HG03571 (cell line): Measurements from ENCODE around the gene RNF25.

ENCODE experiments used
- ATAC-seq: cut with Tn5 transposase; IDR thresholded peaks from one replicate; pipeline ENCODE4 v1.9.1; 2021; ENCODE audit not compliant: unreplicated experiment

The RNF25 gene, protein sequence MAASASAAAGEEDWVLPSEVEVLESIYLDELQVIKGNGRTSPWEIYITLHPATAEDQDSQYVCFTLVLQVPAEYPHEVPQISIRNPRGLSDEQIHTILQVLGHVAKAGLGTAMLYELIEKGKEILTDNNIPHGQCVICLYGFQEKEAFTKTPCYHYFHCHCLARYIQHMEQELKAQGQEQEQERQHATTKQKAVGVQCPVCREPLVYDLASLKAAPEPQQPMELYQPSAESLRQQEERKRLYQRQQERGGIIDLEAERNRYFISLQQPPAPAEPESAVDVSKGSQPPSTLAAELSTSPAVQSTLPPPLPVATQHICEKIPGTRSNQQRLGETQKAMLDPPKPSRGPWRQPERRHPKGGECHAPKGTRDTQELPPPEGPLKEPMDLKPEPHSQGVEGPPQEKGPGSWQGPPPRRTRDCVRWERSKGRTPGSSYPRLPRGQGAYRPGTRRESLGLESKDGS

DNA sequence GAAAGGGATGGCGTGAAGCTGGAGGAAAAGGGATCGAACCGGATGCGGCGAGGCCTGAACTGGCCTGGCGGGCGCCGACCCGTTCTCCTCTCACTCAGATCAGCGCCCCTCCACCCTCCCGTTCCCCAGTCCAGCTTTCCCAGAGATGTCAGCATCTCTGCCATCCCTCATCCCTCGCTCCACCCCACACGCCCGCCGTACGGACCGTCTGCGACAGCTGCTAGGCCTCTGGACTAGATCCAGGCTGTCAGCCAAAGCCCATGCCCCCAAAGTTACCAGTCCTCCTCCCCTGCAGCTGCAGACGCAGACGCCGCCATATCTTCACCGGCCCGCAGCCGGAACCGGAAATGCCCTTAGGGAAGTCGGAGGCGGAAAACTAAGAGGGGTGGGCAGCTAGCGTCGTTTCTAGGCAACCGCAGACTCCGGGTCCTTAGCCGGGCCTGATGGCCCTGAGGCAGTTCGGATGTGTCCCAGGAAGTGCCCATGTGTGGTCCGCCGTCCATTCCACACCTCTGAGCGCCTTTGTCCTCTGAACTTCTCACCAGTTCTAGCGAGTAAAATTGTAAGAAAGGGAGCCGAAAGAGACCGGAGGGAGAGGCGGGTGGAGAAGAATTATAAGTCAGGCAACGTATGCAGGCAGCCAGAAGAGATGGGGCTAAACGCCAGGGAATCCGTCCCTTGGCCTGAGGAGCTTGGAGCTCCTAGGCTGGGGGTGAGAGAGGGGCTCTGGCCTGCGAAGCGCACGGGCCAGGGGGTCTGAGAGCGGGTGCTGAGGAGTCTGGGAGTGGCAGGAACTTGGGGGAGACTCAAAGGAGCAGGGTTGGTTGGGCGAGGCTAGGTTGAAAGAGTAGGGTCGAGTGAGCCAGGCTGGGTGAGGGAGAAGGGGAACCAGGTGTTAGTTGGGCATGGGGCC is at the start of gene RNF25, which contains the start of gene STK36:
Gene RNF25, minus strand, starts transcription at position 349 of the 913 bp plus-strand sequence. Its CDS starts 32 bp downstream, at position 317.
Gene STK36, plus strand, starts transcription at position 433 of the 913 bp plus-strand sequence. CDS start 744 bp downstream, outside the sequence.
- peak; percentile 94 for ATAC-seq

DNA sequence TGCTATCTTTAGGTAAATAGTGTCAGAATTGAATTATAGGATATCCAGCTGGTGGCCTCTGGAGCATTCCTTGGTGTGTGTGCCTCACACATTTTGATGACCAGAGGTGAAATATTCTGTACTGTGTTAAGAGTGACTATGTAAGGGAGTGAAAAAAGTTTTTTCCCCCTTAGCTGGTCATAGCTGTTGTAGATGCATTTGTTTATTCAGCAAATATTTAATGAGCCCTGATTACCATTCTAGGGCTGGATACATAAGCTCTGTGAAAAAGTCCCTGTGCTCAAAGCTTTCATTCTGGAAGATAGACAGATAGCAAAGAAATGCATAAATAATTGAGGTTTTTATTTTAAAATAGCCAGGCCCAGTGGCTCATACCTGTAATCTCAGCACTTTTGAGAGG is 49.7 kb upstream of the RNF25 start:
- no peak for ATAC-seq

- ATAC-seq = no peak
Observed at GRCh38 chr2:218720048-218721041, 48.5 kb upstream of the RNF25 start.

- no peak for ATAC-seq
Observed at GRCh38 chr2:218719457-218719856, 47.7 kb upstream of the RNF25 start.

GRCh38 chr2:218718058-218718457 is 46.3 kb upstream of the RNF25 start:
- ATAC-seq = no peak

GRCh38 chr2:218717262-218717661 is 45.5 kb upstream of the RNF25 start:
- ATAC-seq = no peak

DNA sequence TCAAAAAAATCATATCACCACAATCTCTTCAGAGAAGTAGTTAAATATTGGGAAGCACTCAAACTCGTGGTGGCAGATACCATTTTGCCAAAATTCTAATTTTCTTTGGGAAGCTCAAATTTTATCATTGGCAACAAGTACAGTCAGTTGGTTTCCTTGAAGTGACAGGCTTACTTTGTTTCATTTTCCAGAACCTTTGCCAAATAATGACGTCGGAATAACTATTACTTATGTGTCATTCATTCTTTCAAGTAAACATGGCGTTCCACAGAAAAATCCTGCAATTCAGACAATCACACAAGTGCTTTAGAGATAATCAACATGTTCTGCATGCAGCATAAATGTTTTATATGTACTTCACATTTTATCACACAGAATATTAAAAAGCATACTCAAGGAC is 44.3 kb upstream of the RNF25 start:
- ATAC-seq = no peak

DNA sequence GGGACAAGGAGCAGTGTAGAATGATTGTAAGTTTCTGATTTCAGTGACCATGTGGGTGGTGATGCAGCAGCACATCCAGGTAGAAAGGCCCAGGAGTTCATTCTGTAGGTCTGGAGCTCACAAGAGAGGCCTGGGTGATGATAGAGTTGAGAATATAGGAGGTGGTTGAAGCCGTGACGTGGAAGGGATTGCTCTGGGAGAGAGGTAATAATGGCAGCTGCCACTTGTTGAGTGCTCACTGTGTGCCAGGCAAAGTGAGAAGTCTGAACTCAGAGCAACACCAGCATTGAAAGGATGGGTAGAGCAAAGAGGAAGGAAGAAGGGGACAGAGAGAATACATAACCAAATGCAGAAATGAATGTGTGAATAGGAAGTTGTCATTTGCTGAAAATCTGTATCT is 42.1 kb upstream of the RNF25 start:
- no peak for ATAC-seq

DNA sequence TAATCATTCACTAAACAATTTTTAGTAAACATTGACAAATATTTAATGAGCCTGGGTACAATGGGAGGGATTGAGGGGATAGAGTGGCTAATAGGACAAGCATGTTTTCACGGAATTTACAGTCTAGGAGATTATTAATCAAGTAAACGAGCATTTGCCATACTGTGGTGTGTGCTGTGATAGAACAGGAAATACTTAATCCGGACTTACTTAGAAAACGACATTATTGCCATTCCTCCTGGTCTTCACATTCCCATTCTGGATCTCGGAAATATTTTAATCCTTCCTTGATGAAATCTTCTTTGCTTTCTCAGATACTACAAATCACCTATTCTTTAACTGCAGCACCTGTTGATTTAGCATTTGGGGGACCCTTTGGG is 39.7 kb upstream of the RNF25 start:
- no peak for ATAC-seq

DNA sequence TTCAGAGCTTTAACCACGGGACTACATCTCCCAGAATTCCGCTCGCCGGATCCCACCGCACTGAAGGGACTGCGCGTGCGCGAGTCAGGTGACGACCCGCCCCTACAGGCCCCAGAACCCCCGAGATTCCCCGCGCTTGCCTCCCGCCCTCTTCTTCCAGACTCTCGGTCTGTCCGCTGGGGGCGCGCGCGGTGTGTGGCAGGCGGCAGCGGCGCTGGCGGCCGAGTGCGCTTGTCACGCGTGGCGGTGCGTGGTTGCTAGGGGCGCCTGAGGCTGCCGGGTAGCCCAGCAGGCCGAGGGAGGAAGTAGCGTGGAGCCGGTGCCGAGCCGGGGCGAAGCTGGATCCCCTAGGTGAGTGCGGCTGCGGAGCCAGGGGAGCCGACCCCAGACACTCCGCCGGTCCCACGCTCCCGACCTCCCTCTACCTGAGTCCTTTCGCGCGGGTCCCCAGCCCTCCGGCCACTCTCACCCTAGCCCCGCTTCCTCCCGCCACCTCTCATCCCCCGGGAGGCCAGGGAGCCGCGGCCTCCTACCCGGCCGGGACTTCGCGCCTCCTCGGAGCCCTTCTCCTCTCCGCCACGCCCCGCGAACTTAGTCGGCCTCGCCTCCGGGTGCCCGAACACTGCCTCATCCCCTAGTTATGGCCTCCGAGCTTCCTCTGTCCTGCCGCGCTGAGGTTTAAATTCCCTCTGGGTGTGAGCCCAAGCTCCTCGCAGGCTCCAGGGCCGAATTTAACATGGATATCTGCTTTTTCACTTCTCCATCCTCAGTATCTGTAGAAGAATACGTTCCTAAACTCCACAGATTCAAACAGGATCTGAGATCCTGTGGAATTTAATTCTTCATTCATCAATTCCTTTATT is 39.1 kb upstream of the RNF25 start, which contains the start of gene TTLL4:
Gene TTLL4, plus strand, starts transcription at position 149 of the 863 bp plus-strand sequence. CDS start 26,842 bp downstream, outside the sequence.
- ATAC-seq = peak; percentile 83

DNA sequence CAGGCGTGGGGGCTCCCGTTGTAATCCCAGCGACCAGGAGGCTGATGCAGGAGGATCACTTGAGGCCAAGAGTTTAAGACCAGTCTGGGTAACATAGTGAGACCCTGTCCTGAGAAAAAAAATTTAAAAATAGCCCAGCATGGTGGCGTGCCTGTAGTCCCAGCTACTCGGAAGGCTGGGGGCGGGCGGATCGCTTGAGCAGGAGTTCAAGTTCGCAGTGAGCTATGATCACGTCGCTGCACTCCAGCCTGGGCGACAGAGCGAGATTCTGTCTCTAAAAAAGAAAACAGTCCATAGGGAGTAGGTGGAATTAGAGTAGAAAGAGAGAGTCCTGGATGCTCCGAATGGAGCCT is 38.5 kb upstream of the RNF25 start:
- no peak for ATAC-seq

DNA sequence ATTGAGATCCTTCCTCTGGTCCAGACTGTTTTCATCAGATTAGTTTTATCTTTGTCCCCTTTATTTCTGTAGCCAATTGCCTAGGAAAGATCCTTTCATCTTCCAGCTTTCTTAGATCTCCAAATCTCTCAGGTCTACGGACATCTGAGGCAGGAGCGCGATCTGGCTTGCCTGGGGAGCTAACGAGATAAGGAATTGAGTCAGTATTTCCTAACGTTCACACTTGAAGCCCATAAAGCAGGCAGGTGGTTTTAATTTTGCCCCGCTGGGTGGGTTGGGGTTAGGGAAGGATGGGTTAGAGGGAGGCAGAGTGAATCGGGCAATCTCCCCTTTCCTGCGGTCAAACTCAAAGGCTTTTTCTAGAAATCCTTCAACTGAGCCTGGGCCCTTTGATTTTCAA is 38.1 kb upstream of the RNF25 start:
- no peak for ATAC-seq

- ATAC-seq = peak; percentile 21
Observed at GRCh38 chr2:218708086-218708485, 36.3 kb upstream of the RNF25 start.

GRCh38 chr2:218703341-218703740 is 31.5 kb upstream of the RNF25 start:
- no peak for ATAC-seq

- no peak for ATAC-seq
Observed at GRCh38 chr2:218701806-218702205, 30.0 kb upstream of the RNF25 start.

GRCh38 chr2:218698885-218699284 is 27.1 kb upstream of the RNF25 start:
- ATAC-seq = no peak

DNA sequence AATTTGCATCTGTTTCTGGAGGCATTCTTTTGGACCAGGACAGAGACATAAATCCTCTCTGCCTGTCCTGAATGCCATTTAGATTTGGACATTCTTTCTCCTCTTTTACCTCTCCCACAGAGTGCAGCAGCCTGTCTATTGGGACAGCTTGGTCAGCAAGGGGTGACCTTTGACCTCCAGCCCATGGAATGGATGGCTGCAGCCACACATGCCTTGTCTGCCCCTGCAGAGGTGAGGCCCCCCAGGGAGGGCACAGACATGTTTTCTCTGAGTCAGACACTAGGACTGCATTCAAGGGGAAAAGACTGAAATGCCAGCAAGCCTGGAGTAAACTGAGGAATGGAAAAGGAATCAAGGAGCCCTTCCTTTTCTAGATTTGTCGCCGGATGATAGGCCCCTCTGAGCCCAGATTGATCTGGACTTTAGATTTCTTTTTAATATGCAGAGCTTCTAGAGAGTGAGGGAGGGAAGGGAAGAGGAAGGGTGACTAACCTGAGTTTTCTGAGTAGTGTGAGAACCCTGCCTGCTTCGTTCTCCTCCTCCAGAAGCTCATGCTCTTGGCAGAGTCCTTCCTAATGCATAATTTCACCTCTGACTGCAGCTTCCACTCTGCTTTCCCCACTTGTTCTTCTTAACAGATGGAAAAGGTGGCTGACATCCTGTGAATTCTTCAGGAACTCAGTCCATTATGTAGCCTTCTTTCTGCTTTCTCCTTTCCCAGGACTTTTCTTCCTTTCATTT is 22.8 kb upstream of the RNF25 start:
- ATAC-seq = no peak

GRCh38 chr2:218691234-218691633 is 19.4 kb upstream of the RNF25 start:
- no peak for ATAC-seq
